Subcutaneous adipose tissue (tissue), 4 donors: ENCODE results near the gene GSK3A. TPM values are rescaled to one million over a fixed set of nuclear protein-coding genes. Genes with fewer than 3 reads are reported as not detected.

ENCODE experiments used
- CTCF ChIP-seq: fragments of 450-650 bp; IDR thresholded peaks from one replicate; pipeline ENCODE4 v1.5.1; 2016; ENCODE audit warnings: low read depth, mild to moderate bottlenecking, control low read depth, antibody characterized with exemption, moderate library complexity
- total RNA-seq, 4 donors: library from RNA; depleted of rRNA; stranded (reverse); fragments of >200 nt; gene quantifications; one replicate each; pipeline ENCODE4 v1.1.0, GENCODE V29; 2016

Gene GSK3A
- total RNA-seq, 4 donors from 2014 or later = 16.0 to 22.0 (median 17.1) TPM

- TF ChIP-seq CTCF = no peak
Measured at GRCh38 chr19:42224940-42225717, 17.3 kb downstream of the GSK3A start.

- TF ChIP-seq CTCF = no peak
Measured at GRCh38 chr19:42220751-42221097, 21.7 kb downstream of the GSK3A start.

GRCh38 chr19:42219812-42220750 is 22.3 kb downstream of the GSK3A start, which contains the start of gene ZNF526:
TSS of gene ZNF526 (plus strand) at chr19:42220312. CDS start at chr19:42224404, 4,092 bp downstream.
- no peak for TF ChIP-seq CTCF

GRCh38 chr19:42217520-42218437 is 24.6 kb downstream of the GSK3A start, which contains the start of gene DEDD2:
TSS of gene DEDD2 (minus strand) at chr19:42217677. CDS start at chr19:42217007, 670 bp downstream.
- TF ChIP-seq CTCF = no peak

GRCh38 chr19:42216653-42217519 is 25.5 kb downstream of the GSK3A start:
- no peak for TF ChIP-seq CTCF

- TF ChIP-seq CTCF = no peak
Measured at GRCh38 chr19:42214810-42215485, 27.5 kb downstream of the GSK3A start.
